Measurements from ENCODE around the gene SDCBP2.

The SDCBP2 gene

DNA sequence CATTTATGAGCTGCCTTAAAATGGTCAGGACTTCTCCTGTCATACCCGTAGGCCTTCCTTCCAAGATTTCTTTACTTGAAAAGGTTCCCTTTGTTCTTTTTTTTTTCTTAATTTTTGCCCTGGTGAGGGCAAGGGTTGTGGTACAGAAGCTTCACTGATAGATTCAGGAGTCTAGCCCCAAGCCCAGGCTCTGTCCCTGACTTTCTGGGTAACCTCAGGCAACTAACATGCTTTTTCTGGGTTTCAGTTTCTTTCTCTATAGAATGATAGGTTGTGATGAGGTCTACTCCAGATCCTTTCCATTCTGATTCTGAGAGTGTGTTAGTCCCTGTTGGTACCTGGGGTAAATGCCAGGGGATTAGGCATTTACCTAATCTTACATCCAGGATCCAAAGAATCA lies 41.6 kb downstream of the SDCBP2 start:
- ChIA-PET CTCF (no interaction called here), POLR2A (no interaction called here)
- TF ChIP-seq FOXM1 (IDR thresholded peaks at IDR 0.05; ENCODE audit: borderline replicate concordance) (no peak), SUZ12 (IDR thresholded peaks at IDR 0.05) (no peak), L3MBTL2 (conservative IDR thresholded peaks at IDR 0.05) (no peak), ELF4 (IDR thresholded peaks at IDR 0.05) (no peak), NFRKB (IDR thresholded peaks at IDR 0.05) (no peak), ARNT (IDR thresholded peaks at IDR 0.05) (no peak), FOXA1 (IDR thresholded peaks at IDR 0.05) (no peak), BHLHE40 (IDR thresholded peaks at IDR 0.05; ENCODE audit: borderline replicate concordance) (no peak), FOXK2 (IDR thresholded peaks at IDR 0.05) (no peak), LEF1 (IDR thresholded peaks at IDR 0.05; ENCODE audit: borderline replicate concordance) (no peak), TARDBP (IDR thresholded peaks at IDR 0.05) (no peak), ZNF384 (IDR thresholded peaks at IDR 0.05) (no peak), CTBP1 (IDR thresholded peaks at IDR 0.05; ENCODE audit: borderline replicate concordance) (no peak), SP1 (IDR thresholded peaks at IDR 0.05) (no peak)
- TF ChIP-seq, protein P1, sequence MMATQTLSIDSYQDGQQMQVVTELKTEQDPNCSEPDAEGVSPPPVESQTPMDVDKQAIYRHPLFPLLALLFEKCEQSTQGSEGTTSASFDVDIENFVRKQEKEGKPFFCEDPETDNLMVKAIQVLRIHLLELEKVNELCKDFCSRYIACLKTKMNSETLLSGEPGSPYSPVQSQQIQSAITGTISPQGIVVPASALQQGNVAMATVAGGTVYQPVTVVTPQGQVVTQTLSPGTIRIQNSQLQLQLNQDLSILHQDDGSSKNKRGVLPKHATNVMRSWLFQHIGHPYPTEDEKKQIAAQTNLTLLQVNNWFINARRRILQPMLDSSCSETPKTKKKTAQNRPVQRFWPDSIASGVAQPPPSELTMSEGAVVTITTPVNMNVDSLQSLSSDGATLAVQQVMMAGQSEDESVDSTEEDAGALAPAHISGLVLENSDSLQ (IDR thresholded peaks at IDR 0.05) = no peak
- no peak for DNase-seq (ENCODE audit: extremely low spot score)

GRCh38 chr20:1286267-1287024 lies 42.5 kb downstream of the SDCBP2 start:
- DNase-seq (ENCODE audit: extremely low spot score) = no peak
- CTCF ChIA-PET = no interaction called here
- POLR2A ChIA-PET = interaction anchor here (0.7 kb wide), 1 partner anchor 21 kb away, joined by 3 read pairs; the partner anchor contains the start of gene SNPH

GRCh38 chr20:1283522-1284510 lies 45.1 kb downstream of the SDCBP2 start:
- DNase-seq (ENCODE audit: extremely low spot score) = no peak
- CTCF ChIA-PET = no interaction called here
- no peak for TF ChIP-seq FOXA1 (IDR thresholded peaks at IDR 0.05)
- TF ChIP-seq, protein P1 (IDR thresholded peaks at IDR 0.05) = no peak
- TF ChIP-seq CTBP1 (IDR thresholded peaks at IDR 0.05; ENCODE audit: borderline replicate concordance) = no peak
- no peak for TF ChIP-seq FOXK2 (IDR thresholded peaks at IDR 0.05)
- no peak for TF ChIP-seq NFRKB (IDR thresholded peaks at IDR 0.05)
- TF ChIP-seq BHLHE40 (IDR thresholded peaks at IDR 0.05; ENCODE audit: borderline replicate concordance) = no peak
- no peak for TF ChIP-seq ARNT (IDR thresholded peaks at IDR 0.05)
- TF ChIP-seq TARDBP (IDR thresholded peaks at IDR 0.05) = no peak
- TF ChIP-seq ZNF384 (IDR thresholded peaks at IDR 0.05) = no peak
- TF ChIP-seq FOXM1 (IDR thresholded peaks at IDR 0.05; ENCODE audit: borderline replicate concordance) = no peak
- TF ChIP-seq HDGF (IDR thresholded peaks at IDR 0.05; ENCODE audit: borderline replicate concordance) = no peak
- no peak for TF ChIP-seq SUZ12 (IDR thresholded peaks at IDR 0.05)
- POLR2A ChIA-PET = no interaction called here

More at GRCh38 chr20:1286267-1287024, 42.5 kb downstream of the SDCBP2 start:
- TF ChIP-seq, protein P1 (IDR thresholded peaks at IDR 0.05) = no peak
- TF ChIP-seq TARDBP (IDR thresholded peaks at IDR 0.05) (no peak), NFRKB (IDR thresholded peaks at IDR 0.05) (no peak), ELF4 (IDR thresholded peaks at IDR 0.05) (no peak), L3MBTL2 (conservative IDR thresholded peaks at IDR 0.05) (no peak), CTBP1 (IDR thresholded peaks at IDR 0.05; ENCODE audit: borderline replicate concordance) (no peak), FOXA1 (IDR thresholded peaks at IDR 0.05) (no peak), FOXM1 (IDR thresholded peaks at IDR 0.05; ENCODE audit: borderline replicate concordance) (no peak), ARNT (IDR thresholded peaks at IDR 0.05) (no peak), FOXK2 (IDR thresholded peaks at IDR 0.05) (no peak), ZNF384 (IDR thresholded peaks at IDR 0.05) (no peak), LEF1 (IDR thresholded peaks at IDR 0.05; ENCODE audit: borderline replicate concordance) (no peak), SP1 (IDR thresholded peaks at IDR 0.05) (no peak), SUZ12 (IDR thresholded peaks at IDR 0.05) (no peak), BHLHE40 (IDR thresholded peaks at IDR 0.05; ENCODE audit: borderline replicate concordance) (no peak), HDGF (IDR thresholded peaks at IDR 0.05; ENCODE audit: borderline replicate concordance) (no peak)

- POLR2A ChIA-PET = no interaction called here
- CTCF ChIA-PET = no interaction called here
- TF ChIP-seq SUZ12 (IDR thresholded peaks at IDR 0.05) (no peak), L3MBTL2 (conservative IDR thresholded peaks at IDR 0.05) (no peak)
- DNase-seq (ENCODE audit: extremely low spot score) = no peak
These were observed 46.0 kb downstream of the SDCBP2 start for GRCh38 chr20:1282966-1283365.

DNA sequence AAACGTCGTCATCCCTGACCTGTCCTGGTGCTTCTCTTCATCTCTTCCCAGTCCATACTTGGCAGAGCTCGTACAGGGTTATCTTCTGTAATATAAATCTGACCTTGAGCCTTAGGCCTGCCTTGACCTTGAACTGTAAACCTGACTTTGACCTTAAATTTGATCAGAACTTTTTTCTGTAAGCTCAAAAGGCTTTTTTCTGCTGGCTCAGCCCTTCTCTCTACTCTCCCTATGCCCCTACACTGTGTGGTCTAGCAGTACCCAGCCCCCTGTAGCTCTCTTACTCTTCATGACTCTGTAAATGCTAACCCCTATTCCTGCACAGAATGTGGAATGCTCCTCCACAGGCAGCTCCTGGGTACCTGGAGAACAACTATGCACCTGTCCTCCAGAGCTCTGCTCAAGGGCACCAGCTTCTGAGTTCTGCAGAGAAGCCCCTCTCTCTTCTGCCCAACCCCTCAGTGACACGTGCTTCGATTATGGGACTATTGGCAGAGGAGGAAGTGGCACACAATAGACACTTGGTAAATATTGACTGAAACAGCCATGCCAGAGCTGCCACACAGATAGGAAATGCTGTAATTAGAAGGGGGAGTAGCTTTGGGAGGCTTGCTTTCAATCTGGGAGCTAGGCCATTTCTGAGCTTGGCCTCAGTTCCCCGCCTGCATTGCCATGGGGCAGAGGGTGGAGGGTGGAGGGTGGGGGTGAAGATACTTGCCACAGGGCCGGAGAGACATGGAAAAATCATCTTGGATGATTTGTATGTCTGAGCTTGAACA lies 47.5 kb downstream of the SDCBP2 start:
- DNase-seq (ENCODE audit: extremely low spot score) = no peak

More for the DNA sequence above, 47.5 kb downstream of the SDCBP2 start:
- ChIA-PET CTCF (no interaction called here), POLR2A (no interaction called here)
- TF ChIP-seq, protein P1 (IDR thresholded peaks at IDR 0.05) = no peak
- TF ChIP-seq LEF1 (IDR thresholded peaks at IDR 0.05; ENCODE audit: borderline replicate concordance) (no peak), ARNT (IDR thresholded peaks at IDR 0.05) (no peak), CTBP1 (IDR thresholded peaks at IDR 0.05; ENCODE audit: borderline replicate concordance) (no peak), FOXM1 (IDR thresholded peaks at IDR 0.05; ENCODE audit: borderline replicate concordance) (no peak), FOXK2 (IDR thresholded peaks at IDR 0.05) (no peak), SP1 (IDR thresholded peaks at IDR 0.05) (no peak), SUZ12 (IDR thresholded peaks at IDR 0.05) (no peak)

All from HEK293T (cell line).